IMR-90 (cell line): ENCODE measurements around the gene B9D1.

ENCODE experiments used
- BHLHE40 ChIP-seq: fragments of 150-350 bp; IDR thresholded peaks from 2 replicates; pipeline ENCODE4 v1.6.1; 2016; ENCODE audit warnings: mild to moderate bottlenecking, low read depth, low read length
- CEBPB ChIP-seq: IDR thresholded peaks from 2 replicates; pipeline ENCODE4 v1.6.1; 2012; ENCODE audit warnings: low read depth, low read length, improper control_type of control experiment
- CTCF ChIP-seq: conservative IDR thresholded peaks from 2 replicates; pipeline ENCODE4 v1.5.1; 2012; ENCODE audit warnings: mild to moderate bottlenecking, low read depth, low read length, improper control_type of control experiment
- ELK1 ChIP-seq: fragments of 150-350 bp; IDR thresholded peaks from 2 replicates; pipeline ENCODE4 v1.6.1; 2016; ENCODE audit warnings: low read depth, mild to moderate bottlenecking, low read length, moderate library complexity, borderline replicate concordance
- MAFK ChIP-seq: IDR thresholded peaks from 2 replicates; pipeline ENCODE4 v1.6.1; 2012; ENCODE audit warnings: low read depth, low read length, improper control_type of control experiment
- MAZ ChIP-seq: IDR thresholded peaks from 2 replicates; pipeline ENCODE4 v1.6.1; 2012; ENCODE audit warnings: low read depth, mild to moderate bottlenecking, low read length, improper control_type of control experiment, moderate library complexity, borderline replicate concordance
- NFE2L2 ChIP-seq: fragments of 150-350 bp; IDR thresholded peaks from 2 replicates; pipeline ENCODE4 v1.6.1; 2016; ENCODE audit warnings: low read depth, mild to moderate bottlenecking, low read length
- POLR2A ChIP-seq: IDR thresholded peaks from 2 replicates; pipeline ENCODE4 v1.6.1; 2012; ENCODE audit warnings: mild to moderate bottlenecking, low read depth, low read length
- RAD21 ChIP-seq: IDR thresholded peaks from 2 replicates; pipeline ENCODE4 v1.6.1; 2012; ENCODE audit warnings: low read length, improper control_type of control experiment
- RCOR1 ChIP-seq: IDR thresholded peaks from 2 replicates; pipeline ENCODE4 v1.6.1; 2012; ENCODE audit warnings: mild to moderate bottlenecking, low read length, improper control_type of control experiment; ENCODE audit not compliant: insufficient replicate concordance
- RFX5 ChIP-seq: IDR thresholded peaks from 2 replicates; pipeline ENCODE4 v1.8.0; 2012; ENCODE audit warnings: low read depth, mild to moderate bottlenecking, low read length, moderate library complexity
- SMC3 ChIP-seq: fragments of 150-350 bp; IDR thresholded peaks from 2 replicates; pipeline ENCODE4 v1.6.1; 2016; ENCODE audit warnings: low read depth, mild to moderate bottlenecking, antibody characterized with exemption, low read length, moderate library complexity
- USF2 ChIP-seq: fragments of 150-350 bp; IDR thresholded peaks from 2 replicates; pipeline ENCODE4 v1.6.1; 2017; ENCODE audit warnings: mild to moderate bottlenecking, antibody characterized with exemption, low read length, low read depth

GRCh38 chr17:19341211-19341631, 21.3 kb downstream of the B9D1 start:
- no peak for TF ChIP-seq CTCF
- TF ChIP-seq POLR2A, result no peak
- no peak for TF ChIP-seq RCOR1
- TF ChIP-seq RFX5, result no peak
- no peak for TF ChIP-seq USF2
- no peak for TF ChIP-seq ELK1
- TF ChIP-seq RAD21, result no peak
- no peak for TF ChIP-seq NFE2L2
- TF ChIP-seq CEBPB, result no peak
- TF ChIP-seq SMC3, result no peak
- no peak for TF ChIP-seq MAFK
- no peak for TF ChIP-seq MAZ
- no peak for TF ChIP-seq BHLHE40
